Measurements from ENCODE around the gene PUSL1. TPM values are rescaled to one million over a fixed set of nuclear protein-coding genes. Genes with fewer than 3 reads are reported as not detected.
A peak's percentile ranks its signal among the peaks of the same experiment; 100 is the strongest.

PUSL1 gene
- total and polyA plus RNA-seq, 2 of the 13 experiments (the other 11 are each of a cell fraction or from before 2014, with no cell fraction given) = 8.3 to 22.2 TPM

DNA sequence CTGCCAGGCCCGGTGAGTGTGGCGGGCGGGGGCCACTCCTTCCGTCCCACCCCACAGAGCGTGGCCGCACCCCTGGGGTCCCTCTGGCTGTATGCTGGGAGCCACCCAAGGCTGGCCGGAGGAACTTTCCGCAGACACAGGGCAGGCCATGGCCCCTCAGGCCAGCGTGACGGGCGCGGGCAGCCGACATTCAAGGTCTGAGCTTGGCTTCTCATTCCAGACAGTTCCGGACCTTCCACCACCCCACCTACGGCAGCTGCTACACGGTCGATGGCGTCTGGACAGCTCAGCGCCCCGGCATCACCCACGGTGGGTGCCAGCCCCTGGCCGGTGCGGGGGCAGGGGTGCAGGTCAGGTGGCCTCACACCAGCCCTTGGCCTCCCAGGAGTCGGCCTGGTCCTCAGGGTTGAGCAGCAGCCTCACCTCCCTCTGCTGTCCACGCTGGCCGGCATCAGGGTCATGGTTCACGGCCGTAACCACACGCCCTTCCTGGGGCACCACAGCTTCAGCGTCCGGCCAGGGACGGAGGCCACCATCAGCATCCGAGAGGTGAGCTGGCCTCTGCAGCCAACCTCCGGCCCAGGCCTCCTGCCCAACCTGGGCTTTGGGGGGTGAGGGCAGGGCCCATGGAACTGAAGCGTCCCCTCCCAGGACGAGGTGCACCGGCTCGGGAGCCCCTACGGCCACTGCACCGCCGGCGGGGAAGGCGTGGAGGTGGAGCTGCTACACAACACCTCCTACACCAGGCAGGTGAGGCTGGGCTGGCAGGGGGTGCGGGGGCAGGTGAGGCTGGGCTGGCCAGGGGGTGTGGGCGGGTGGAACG, 20.9 kb upstream of the PUSL1 start (continued):
- TF ChIP-seq, protein P1, sequence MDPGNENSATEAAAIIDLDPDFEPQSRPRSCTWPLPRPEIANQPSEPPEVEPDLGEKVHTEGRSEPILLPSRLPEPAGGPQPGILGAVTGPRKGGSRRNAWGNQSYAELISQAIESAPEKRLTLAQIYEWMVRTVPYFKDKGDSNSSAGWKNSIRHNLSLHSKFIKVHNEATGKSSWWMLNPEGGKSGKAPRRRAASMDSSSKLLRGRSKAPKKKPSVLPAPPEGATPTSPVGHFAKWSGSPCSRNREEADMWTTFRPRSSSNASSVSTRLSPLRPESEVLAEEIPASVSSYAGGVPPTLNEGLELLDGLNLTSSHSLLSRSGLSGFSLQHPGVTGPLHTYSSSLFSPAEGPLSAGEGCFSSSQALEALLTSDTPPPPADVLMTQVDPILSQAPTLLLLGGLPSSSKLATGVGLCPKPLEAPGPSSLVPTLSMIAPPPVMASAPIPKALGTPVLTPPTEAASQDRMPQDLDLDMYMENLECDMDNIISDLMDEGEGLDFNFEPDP (CRISPR knock-in tag; conservative IDR thresholded peaks at IDR 0.05) = no peak
- peak; percentile 60; the same call in 1 of the 2 replicates for TF ChIP-seq MYC (CRISPR knock-in tag; IDR thresholded peaks at IDR 0.05; ENCODE audit: borderline replicate concordance)
- TF ChIP-seq, protein P2, sequence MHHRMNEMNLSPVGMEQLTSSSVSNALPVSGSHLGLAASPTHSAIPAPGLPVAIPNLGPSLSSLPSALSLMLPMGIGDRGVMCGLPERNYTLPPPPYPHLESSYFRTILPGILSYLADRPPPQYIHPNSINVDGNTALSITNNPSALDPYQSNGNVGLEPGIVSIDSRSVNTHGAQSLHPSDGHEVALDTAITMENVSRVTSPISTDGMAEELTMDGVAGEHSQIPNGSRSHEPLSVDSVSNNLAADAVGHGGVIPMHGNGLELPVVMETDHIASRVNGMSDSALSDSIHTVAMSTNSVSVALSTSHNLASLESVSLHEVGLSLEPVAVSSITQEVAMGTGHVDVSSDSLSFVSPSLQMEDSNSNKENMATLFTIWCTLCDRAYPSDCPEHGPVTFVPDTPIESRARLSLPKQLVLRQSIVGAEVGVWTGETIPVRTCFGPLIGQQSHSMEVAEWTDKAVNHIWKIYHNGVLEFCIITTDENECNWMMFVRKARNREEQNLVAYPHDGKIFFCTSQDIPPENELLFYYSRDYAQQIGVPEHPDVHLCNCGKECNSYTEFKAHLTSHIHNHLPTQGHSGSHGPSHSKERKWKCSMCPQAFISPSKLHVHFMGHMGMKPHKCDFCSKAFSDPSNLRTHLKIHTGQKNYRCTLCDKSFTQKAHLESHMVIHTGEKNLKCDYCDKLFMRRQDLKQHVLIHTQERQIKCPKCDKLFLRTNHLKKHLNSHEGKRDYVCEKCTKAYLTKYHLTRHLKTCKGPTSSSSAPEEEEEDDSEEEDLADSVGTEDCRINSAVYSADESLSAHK (CRISPR knock-in tag; IDR thresholded peaks at IDR 0.05; ENCODE audit: borderline replicate concordance) = no peak
- no peak for TF ChIP-seq ZNF530 (CRISPR knock-in tag; IDR thresholded peaks at IDR 0.05; ENCODE audit: low read depth)
- TF ChIP-seq SALL2 (CRISPR knock-in tag; IDR thresholded peaks at IDR 0.05) = no peak
- TF ChIP-seq ZNF17 (CRISPR knock-in tag; IDR thresholded peaks at IDR 0.05) = no peak
- TF ChIP-seq HNRNPLL (IDR thresholded peaks at IDR 0.05; ENCODE audit: low read depth, low read length, poor library complexity, severe bottlenecking) = peak; percentile 27
- TF ChIP-seq THYN1 (CRISPR knock-in tag; IDR thresholded peaks at IDR 0.05; ENCODE audit: borderline replicate concordance, low read depth) = no peak
- peak; percentile 45; the same call in 1 of the 2 replicates for TF ChIP-seq ZNF572 (CRISPR knock-in tag; IDR thresholded peaks at IDR 0.05)
- TF ChIP-seq SKI (IDR thresholded peaks at IDR 0.05; ENCODE audit: partially characterized antibody) = peak; percentile 53
- TF ChIP-seq, protein P3, sequence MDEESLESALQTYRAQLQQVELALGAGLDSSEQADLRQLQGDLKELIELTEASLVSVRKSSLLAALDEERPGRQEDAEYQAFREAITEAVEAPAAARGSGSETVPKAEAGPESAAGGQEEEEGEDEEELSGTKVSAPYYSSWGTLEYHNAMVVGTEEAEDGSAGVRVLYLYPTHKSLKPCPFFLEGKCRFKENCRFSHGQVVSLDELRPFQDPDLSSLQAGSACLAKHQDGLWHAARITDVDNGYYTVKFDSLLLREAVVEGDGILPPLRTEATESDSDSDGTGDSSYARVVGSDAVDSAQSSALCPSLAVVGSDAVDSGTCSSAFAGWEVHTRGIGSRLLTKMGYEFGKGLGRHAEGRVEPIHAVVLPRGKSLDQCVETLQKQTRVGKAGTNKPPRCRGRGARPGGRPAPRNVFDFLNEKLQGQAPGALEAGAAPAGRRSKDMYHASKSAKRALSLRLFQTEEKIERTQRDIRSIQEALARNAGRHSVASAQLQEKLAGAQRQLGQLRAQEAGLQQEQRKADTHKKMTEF (CRISPR knock-in tag; IDR thresholded peaks at IDR 0.05) = peak; percentile 64; the same call in 1 of the 2 replicates
- TF ChIP-seq GATAD1 (CRISPR knock-in tag; IDR thresholded peaks at IDR 0.05) = 0 out of 2 replicates have a peak, but pooled peaks have one; percentile 26
- TF ChIP-seq ARNT (IDR thresholded peaks at IDR 0.05) = no peak
- TF ChIP-seq ZNF569 (CRISPR knock-in tag; IDR thresholded peaks at IDR 0.05; ENCODE audit: borderline replicate concordance) = 0 out of 2 replicates have a peak, but pooled peaks have one; percentile 56
- no peak for TF ChIP-seq TGIF2 (CRISPR knock-in tag; IDR thresholded peaks at IDR 0.05)
- TF ChIP-seq TCF7L2 (IDR thresholded peaks at IDR 0.05; ENCODE audit: low read depth, low read length) = no peak
- TF ChIP-seq, protein P4, sequence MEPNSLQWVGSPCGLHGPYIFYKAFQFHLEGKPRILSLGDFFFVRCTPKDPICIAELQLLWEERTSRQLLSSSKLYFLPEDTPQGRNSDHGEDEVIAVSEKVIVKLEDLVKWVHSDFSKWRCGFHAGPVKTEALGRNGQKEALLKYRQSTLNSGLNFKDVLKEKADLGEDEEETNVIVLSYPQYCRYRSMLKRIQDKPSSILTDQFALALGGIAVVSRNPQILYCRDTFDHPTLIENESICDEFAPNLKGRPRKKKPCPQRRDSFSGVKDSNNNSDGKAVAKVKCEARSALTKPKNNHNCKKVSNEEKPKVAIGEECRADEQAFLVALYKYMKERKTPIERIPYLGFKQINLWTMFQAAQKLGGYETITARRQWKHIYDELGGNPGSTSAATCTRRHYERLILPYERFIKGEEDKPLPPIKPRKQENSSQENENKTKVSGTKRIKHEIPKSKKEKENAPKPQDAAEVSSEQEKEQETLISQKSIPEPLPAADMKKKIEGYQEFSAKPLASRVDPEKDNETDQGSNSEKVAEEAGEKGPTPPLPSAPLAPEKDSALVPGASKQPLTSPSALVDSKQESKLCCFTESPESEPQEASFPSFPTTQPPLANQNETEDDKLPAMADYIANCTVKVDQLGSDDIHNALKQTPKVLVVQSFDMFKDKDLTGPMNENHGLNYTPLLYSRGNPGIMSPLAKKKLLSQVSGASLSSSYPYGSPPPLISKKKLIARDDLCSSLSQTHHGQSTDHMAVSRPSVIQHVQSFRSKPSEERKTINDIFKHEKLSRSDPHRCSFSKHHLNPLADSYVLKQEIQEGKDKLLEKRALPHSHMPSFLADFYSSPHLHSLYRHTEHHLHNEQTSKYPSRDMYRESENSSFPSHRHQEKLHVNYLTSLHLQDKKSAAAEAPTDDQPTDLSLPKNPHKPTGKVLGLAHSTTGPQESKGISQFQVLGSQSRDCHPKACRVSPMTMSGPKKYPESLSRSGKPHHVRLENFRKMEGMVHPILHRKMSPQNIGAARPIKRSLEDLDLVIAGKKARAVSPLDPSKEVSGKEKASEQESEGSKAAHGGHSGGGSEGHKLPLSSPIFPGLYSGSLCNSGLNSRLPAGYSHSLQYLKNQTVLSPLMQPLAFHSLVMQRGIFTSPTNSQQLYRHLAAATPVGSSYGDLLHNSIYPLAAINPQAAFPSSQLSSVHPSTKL (CRISPR knock-in tag; IDR thresholded peaks at IDR 0.05) = no peak
- no peak for TF ChIP-seq ZNF792 (CRISPR knock-in tag; IDR thresholded peaks at IDR 0.05)
- TF ChIP-seq IKZF1 (IDR thresholded peaks at IDR 0.05) = no peak
- TF ChIP-seq, protein P5, sequence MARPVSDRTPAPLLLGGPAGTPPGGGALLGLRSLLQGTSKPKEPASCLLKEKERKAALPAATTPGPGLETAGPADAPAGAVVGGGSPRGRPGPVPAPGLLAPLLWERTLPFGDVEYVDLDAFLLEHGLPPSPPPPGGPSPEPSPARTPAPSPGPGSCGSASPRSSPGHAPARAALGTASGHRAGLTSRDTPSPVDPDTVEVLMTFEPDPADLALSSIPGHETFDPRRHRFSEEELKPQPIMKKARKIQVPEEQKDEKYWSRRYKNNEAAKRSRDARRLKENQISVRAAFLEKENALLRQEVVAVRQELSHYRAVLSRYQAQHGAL (CRISPR knock-in tag; IDR thresholded peaks at IDR 0.05; ENCODE audit: not compliant biosample characterization) = no peak

All from HepG2 (cell line).